Renal cortex interstitium (tissue), 11 donors: Measurements from ENCODE around the gene JADE2. TPM values are rescaled to one million over a fixed set of nuclear protein-coding genes. Genes with fewer than 3 reads are reported as not detected.
"Not testable (repeated sequence)": the region's sequence is repeated elsewhere in the genome, so short reads cannot be mapped to it uniquely, and the experiment has no call there.

ENCODE experiments used
- DNase-seq, 11 donors: peaks; one replicate each; pipeline ENCODE4 v3.0.0-alpha.2; 2013; ENCODE audit warnings: low read depth in 9 of 11, low spot score in 4 of 11; ENCODE audit errors: extremely low read depth in 1 of 11
- polyA plus RNA-seq, 3 donors: library from polyadenylated mRNA; unstranded; fragments of 120-200 nt; gene quantifications; one replicate each; pipeline ENCODE4 v1.2.1, GENCODE V29; 2013; ENCODE audit not compliant: insufficient read length in 3 of 3

Gene JADE2
- polyA plus RNA-seq, 3 donors: 9.3 to 16.5 (median 10.6) TPM

DNA sequence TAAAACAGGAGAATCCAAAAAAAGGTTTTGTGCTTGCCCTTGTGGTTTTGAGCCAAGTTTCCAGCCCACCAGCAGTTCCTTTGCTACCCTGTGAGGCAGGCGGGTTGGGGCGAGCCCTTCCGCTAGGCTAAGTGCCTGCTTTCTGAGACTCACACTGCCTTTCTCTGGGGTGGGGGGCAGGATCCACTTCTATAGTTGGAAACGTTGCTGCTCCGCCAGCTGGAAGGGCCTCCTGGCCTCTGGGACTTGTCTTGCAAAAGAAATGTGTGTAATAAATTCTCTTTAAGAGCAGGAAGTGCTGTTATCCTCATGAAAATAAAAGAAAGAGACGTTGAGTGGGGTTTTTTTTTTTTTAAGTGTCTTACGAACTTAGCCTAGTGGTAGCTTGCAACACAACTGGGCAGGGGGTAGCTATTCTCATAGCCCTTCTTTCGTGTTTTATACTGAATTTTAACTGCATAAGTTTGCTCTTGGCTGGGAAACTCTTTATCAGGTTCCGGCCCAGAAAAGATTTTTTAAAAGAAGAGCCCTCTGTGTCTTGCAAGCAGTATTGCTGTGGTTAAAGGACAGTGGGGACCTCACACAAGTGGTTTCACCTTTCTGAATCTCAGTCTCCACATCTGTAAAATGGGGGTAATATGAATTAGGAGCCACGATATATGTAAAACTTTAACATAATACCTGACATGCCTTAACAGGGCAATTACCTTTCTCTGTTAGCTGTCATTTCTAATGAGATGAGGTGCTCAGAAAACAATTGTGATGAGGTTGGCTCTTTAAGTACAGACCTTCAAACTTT is 19.8 kb downstream of the JADE2 start:
- DNase-seq: peak in 2 of 11 donors; percentile 51 to 56

DNA sequence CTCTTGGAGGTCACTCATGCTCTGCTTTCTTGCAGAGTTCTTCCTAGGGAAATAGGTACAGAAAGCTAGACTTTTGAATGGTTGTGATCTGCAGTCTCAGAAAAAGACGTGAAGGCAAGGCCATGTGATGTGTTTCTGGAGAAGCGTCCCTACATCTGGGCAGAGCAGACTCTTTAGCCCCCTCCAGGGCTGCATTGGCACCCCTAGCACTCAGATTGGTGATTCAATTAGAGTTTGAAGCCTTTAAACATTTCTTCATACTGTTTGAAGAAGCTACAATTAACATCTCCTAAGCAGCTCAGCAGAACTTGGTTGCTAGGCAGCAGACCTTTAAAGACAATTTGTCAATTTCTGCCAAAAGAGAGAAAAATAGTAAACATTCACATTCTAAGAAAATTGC is 21.6 kb downstream of the JADE2 start:
- no peak for DNase-seq

DNA sequence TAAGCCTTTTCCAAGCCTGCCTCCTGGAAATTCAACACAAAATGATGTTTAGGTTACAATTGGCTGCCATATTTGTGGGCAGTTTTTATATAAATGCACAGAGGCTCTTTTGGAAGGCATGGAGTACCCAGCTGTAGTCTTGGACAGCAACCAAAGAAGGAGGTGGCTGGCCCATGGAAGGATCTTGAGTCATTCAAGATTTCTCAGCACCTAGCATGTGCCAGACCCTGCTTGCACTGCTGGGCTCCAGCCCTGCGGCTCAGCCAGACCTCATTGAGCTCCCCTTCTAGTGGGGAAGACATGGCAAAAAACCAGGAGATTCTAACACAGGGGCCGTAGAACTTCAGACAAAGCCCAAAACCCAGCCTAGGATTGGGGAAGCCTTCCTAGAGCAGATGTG is 22.1 kb downstream of the JADE2 start:
- DNase-seq: no peak

DNA sequence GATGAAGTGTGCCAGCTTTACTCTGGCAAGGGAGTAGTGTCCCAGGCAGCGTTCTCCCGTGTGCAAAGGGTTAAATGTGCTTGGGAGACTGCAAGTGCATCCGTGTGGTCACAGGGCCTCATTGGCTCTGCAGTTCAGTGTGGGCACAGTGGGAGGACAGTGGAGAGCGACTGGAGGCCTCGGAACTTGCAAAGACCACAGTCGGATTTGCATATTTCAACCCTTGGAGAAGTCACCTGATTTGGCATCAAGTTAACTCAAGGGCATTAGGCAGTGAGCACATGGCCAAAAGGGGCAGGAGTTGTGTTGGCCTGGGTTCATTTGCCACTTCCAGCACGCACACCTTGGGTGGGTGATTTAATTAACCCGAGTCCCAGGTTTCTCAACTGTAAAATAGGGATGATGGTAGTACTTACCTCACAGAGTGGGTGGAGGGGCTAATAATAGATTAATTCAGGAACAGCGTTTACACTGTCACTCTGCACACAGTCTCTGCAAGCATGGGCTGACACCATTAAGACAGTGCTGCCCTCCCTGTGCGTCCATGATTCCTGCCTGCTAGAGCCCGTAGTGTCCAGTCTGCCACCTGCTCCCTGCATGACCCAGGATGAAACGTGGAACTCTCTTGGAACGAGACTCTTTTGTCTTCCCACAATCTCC is 22.7 kb downstream of the JADE2 start:
- DNase-seq: no peak

DNA sequence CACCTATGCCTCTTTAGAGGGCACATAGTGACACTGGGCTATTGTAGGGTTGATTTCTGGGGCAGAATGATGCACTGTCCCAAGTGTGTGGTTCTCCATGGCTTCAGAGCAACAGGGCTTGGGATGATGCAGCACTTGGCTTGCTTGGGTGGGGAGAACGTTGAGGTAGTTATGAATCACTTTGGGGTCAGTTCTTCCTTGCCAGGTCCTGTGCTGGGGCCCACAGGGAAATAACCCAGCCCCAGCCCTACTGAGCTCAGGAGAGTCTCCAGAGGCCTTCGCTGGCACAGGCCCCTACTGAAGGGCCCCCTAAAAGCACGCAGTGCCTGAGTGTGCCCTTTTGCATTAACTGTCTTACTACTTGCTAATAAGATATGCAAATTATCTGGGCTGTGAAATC is 24.2 kb downstream of the JADE2 start:
- no peak for DNase-seq

DNA sequence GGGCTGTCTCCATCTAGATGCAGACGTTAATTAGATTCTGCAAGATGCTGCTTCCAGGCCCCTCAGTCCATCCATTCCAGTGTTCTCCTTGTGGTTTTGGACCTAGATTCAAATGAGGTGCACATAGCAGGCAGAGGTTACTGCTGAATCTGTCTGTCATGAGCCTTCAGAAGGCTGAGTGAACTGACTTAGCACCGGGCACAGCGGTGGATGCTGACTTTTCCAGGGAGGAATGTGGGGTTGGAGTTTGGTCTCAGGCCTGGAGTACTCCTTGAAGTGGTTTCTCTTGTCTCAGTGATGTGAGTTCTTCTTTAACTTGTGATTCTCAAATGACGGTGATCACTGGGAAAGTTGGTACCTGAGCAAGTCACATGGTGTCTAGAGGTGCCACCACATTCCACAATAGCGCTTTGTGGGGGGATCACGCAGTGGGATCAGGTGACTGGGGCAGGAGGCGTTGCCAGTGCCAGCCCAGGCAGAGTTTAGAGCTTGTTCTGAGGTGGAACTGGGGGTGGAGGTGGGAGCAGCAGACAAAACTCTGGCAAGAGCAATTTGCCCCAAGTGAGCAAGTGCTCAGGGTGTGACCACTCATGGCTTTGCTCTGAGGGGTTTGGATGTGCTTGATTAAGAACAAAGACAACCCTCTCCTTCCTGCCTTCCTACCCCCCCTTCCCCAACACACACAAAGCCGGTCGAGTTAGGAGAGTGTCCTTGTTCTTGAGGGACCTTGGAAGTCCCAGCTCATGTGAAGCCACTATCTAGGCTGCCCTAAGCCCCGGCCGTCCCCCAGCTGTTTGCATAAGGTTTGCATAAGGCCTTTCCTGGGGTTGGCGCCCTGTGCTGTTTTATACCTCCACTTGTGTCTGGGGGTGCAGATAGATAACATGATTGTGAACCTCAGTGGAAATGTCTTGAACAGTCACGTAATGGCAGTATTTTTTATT is 25.1 kb downstream of the JADE2 start:
- DNase-seq: no peak

DNA sequence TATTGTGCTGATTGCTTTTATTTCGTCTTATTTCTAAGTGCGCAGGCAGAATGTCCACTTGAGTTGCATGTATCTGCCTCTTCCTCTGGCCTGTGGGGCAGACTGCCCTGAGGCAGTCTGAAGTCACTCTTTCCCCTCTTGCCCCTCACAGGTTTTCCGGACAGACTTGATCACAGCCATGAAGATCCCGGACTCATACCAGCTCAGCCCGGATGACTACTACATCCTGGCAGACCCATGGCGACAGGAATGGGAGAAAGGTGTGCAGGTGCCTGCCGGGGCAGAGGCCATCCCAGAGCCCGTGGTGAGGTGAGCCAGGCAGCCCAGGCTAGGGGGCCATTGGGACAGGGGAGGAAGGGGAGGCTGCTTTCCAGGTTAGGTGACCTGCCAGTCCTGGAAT is 26.4 kb downstream of the JADE2 start:
- no peak for DNase-seq

DNA sequence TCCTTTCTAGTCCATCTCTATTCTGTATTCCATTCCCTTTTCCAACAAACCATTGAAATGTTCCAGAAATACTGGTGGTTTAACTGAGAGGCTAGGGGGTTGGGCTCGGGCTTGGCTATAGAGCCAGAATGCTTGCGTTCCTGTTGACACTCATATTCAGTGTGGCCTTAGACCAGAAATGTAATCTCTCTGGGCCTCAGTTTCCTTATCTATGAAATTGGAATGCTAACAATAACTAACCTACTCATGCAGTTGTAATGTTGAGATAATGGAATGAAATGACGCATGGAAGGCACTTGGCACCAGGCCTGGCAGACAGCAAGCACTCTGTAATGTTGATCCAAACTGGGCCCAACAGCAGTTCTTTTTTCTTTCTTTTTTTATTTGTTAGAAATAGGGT is 26.8 kb downstream of the JADE2 start:
- no peak for DNase-seq

DNA sequence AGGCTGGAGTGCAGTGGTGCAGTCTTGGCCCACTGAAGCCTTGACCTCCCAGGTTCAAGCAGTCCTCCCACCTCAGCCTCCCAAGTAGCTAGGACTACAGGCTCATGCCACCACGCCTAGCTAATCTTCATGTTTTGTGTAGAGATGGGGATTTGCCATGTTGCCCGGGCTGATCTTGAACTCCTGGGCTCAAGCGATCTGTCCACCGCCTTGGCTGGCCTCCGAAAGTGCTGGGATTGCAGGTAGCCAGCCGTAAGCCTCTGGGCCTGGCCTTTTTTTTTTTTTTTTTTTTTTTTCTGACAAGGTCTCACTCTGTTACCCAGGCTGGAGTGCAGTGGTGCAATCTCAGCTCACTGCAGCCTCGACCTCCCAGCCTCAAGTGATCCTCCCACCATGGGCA is 27.2 kb downstream of the JADE2 start:
- DNase-seq: not testable (repeated sequence)

DNA sequence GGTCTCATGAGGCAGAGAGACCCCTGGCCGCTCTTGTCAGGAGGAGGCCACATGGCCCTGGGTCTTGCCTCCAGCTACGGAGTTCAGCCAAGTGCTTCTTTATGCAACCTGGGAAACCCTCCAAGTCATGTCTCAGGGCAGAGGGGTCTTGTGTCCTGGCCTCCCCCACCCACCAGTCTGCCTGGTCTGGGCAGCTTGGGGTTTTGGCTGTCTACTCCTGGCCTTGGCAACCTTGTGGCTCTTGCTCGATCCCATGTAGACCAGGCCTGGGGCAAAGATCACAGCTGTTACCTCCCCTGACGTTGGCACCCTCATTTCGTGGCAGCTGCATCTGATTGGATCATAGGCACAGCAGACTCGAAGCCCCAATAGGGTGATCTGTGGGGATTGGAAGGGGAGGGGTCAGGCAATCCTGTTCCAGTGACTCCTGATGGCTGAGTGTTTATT is 28.4 kb downstream of the JADE2 start:
- no peak for DNase-seq

DNA sequence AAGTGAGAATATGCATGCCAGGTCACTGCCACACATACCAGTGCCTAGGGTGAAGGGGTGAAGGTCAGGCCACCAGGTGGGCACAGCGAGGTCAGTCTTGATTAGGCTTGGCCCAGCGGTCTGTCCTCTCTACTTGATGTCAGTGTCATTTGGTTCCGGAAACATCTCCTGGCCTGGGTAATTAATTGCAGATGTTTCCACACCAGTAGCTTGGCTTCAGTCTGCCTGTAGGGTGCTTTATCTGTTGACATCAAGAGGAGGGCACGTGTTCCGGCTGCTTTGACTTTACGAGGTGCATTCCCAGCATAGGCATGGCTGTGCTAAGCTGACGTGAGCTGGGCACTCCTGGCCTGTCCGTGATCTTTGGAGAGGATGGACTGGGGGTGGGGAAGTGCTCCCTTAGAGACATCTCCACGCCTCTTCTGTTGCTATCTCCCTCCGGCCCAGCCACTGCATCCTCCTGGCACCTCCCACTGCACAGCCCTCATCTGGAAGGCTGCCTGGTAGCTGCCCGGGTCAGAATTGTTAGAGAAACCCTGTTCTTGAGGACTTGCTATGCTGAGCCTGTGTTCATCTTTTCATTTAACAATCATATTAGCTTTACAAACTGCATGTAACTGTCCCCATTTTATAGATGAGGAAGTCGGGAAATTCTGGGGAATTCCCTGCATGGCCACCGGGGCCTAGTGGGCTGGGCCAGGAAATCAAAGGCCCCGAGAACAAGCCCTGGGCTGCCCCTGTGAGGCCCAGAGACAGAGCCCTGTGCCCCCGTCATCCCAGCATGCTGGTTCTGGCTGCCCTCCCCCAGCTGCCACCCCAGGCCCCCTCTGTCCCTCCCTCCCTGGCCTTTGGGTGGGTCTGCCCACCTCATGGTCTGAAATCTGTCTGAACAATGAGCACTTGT is 29.1 kb downstream of the JADE2 start:
- DNase-seq: no peak

DNA sequence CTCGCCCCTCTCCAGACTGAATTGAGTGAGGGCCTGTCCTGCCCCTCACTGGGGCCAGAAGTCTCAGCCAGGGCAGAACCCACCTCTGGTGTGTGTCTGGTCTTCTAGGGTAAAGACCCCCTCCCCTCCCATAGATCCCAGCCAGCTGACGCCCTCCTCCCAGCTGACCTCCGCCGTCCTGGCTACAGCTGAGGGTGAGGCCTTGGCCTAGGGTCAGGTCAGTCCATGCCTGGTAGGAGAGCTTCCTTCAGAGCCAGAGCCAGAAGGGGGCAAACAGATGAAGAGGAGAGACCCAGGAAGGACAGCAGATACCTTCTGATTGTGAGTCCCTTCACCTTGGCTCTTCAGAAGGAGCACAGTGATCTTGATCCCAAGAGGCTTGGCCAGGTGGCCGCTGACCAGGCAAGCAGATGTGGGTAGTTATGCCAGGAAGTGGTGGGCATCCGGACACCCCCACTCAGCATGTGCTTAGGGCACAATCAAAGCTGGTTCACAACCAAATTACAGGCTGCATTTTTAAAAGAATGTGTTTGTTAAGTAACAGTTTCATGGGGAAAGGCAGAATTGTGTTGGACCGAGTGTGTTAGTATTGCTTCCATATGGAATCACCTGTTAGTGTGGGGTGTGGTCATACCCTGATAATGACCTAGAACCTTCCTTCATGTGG is 29.9 kb downstream of the JADE2 start:
- no peak for DNase-seq

DNA sequence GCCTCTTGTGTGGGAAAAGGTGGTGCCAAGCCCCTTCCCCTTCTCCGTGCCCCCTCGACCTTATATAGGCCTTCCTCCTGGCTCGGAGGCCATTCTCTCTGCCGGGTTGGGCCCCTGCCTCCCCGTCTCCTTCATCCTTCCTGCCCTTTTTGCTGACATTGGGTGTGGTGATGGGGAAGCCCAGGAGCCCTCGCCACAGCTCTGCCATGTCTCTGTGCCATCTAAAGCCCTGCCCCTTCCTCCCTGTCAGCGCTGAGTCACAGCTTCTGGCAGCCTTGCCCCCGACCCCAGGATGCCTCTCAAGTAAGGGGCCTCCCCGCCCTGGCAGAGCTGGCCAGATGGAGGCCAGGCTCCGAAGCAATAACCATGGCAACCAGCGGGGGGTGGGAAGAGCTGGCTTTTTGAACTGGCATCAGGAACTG is 30.4 kb downstream of the JADE2 start:
- DNase-seq: no peak

DNA sequence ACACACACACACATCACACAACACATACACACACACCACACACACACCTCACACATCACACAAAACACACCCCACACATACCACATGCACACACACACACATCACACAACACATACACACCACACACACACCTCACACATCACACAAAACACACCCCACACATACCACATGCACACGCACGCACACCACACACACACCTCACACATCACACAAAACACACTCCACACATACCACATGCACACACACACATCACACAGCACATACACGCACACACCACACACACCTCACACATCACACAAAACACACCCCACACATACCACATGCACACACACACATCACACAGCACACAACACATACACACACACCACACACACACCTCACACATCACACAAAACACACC is 31.1 kb downstream of the JADE2 start:
- not testable (repeated sequence) for DNase-seq

DNA sequence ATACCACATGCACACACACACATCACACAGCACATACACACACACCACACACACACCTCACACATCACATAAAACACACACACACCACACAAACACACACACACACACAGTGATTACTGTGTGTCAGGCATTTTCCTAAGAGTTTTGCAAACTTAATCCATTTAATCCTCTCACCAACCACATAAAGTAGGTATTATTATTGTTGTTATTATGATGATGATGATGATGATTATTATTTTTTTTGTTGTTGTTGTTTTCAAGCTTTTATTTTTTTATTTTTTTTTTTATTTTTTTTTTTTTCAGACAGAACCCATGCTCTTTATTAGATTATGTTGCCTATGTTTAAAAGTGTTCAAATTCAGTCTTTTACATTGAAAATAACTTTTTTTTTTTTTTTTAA is 31.5 kb downstream of the JADE2 start:
- no peak for DNase-seq

DNA sequence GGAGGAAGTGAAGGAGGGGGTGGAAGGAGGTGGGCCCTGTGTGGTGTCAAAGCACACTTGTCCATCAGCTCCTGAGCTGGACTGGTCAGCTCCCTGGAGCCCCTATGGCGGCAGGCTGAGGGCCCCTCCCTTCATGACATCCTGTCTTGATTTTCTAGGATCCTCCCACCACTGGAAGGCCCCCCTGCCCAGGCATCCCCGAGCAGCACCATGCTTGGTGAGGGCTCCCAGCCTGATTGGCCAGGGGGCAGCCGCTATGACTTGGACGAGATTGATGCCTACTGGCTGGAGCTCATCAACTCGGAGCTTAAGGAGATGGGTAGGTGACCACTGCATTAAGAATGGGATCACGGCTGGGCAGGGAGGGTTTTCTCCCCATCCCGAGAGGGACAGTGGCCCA is 34.2 kb downstream of the JADE2 start:
- no peak for DNase-seq

DNA sequence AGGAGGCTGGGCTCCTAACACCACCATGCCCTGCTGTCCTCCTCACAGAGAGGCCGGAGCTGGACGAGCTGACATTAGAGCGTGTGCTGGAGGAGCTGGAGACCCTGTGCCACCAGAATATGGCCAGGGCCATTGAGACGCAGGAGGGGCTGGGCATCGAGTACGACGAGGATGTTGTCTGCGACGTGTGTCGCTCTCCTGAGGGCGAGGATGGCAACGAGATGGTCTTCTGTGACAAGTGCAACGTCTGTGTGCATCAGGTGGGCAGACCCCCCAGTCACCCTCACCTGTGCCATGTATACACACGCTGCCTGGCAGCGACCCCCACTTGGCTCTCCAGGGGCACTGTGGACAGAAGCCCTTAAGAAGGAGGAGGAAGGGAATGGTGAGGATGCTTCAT is 35.2 kb downstream of the JADE2 start:
- DNase-seq: no peak

DNA sequence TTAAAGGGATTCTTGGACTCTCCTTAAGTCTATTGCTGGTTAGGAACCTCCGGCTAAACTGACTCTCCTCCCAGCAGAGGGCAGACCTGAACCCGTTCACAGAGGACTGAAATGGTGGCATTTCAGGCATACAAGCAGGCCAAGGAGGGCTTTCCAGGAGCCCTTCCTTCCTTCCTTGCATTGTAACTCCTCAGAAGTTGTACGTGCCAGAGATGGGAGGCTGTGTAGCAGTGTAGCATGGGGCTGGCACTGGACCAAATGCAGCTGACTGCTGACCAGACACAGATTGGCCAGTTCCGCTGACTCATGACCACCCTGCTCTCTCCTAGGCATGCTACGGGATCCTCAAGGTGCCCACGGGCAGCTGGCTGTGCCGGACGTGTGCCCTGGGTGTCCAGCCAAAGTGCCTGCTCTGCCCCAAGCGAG is 36.4 kb downstream of the JADE2 start:
- no peak for DNase-seq
